Adrenal gland (tissue), 12 donors: Measurements from ENCODE around the gene DENND5B. TPM values are rescaled to one million over a fixed set of nuclear protein-coding genes. Genes with fewer than 3 reads are reported as not detected.

Source experiments
- DNase-seq, 7 donors: peaks; one replicate each; pipeline ENCODE4 v3.0.0-alpha.2; 2019 to 2020
- H3K27ac ChIP-seq, 5 donors: fragments of 200-600 bp; sonication (generic) in 4 of 5; 1 replicate in 3 of 5; 2 replicates in 2 of 5; pipeline versions ENCODE4 v1.5.1 to v1.8.0; 2016 to 2020; ENCODE audit warnings: mild to moderate bottlenecking in 1 of 5
- H3K27me3 ChIP-seq: fragments of 200-600 bp; 2 replicates; pipeline ENCODE4 v1.8.0; 2021
- H3K36me3 ChIP-seq, 2 donors: fragments of 200-600 bp; replicated peaks in 1 of 2; 1 replicate in 1 of 2; 2 replicates in 1 of 2; pipeline versions ENCODE4 v1.5.1 to v1.8.0; 2018 to 2022
- H3K4me1 ChIP-seq, 2 donors: fragments of 200-600 bp; replicated peaks in 1 of 2; 1 replicate in 1 of 2; 2 replicates in 1 of 2; pipeline versions ENCODE4 v1.5.1 to v1.8.0; 2018 to 2021
- H3K4me3 ChIP-seq, 4 donors: fragments of 200-600 bp; sonication (generic) in 3 of 4; one replicate each; pipeline ENCODE4 v1.5.1; 2016 to 2018
- H3K9me3 ChIP-seq, 3 donors: fragments of 200-600 bp; sonication (generic) in 1 of 3; replicated peaks in 1 of 3; 1 replicate in 2 of 3; 2 replicates in 1 of 3; pipeline versions ENCODE4 v1.5.1 to v1.8.0; 2016 to 2021
- CTCF ChIP-seq, 6 experiments: fragments of 450-650 bp in 4 of 6; fragments of 200-600 bp in 2 of 6; sonication (generic) in 1 of 6; IDR thresholded peaks; 1 replicate in 5 of 6; 2 replicates in 1 of 6; pipeline versions ENCODE4 v1.5.1 to v1.8.0; 2016 to 2021; ENCODE audit warnings: antibody characterized with exemption in 6 of 6, mild to moderate bottlenecking in 2 of 6, moderate library complexity in 1 of 6
- POLR2A ChIP-seq, 2 donors: fragments of 450-650 bp; IDR thresholded peaks; one replicate each; pipeline ENCODE4 v1.6.1; 2017; ENCODE audit warnings: antibody characterized with exemption in 2 of 2, mild to moderate bottlenecking in 2 of 2, moderate library complexity in 1 of 2
- WGBS, 4 donors: extraction: QIAGEN DNeasy Blood & Tissue Kit in 2 of 4; methylation state at CpG; one replicate each; pipeline versions ENCODE4 v1.1.5 to v1.1.7; 2013 to 2017; 5-methylcytosine and 5-hydroxymethylcytosine counted together
- intact Hi-C, 2 donors: fragments of 100-400 bp; cut with DNase I; formaldehyde crosslinking; loops; one replicate each; pipeline versions ENCODE4 v1.14.1 to v1.15.0; 2022 to 2023
- polyA plus RNA-seq, 3 donors: library from polyadenylated mRNA; stranded (reverse); fragments of 200-250 nt in 2 of 3; fragments of 350-450 nt in 1 of 3; fragmentation: Illumina TruSeq in 1 of 3; extraction: RNeasy Lipid Tissue Mini Kit (QIAGEN cat#74804) in 1 of 3; gene quantifications; one replicate each; pipeline ENCODE4 v1.2.3, GENCODE V29; 2013 to 2014
- total RNA-seq, 9 donors: library from RNA; depleted of rRNA in 4 of 9; stranded (reverse); fragments of >200 nt in 4 of 9; fragments of 120-200 nt in 1 of 9; fragmentation: NEBNext Ultra II Directional in 1 of 9; extraction: Animal tissue kit (Norgen Biotek cat#: 25700) in 1 of 9; gene quantifications; one replicate each; pipeline versions ENCODE4 v1.1.0 to v1.2.4, GENCODE V29; 2013 to 2023
- donor health status: healthy with polysubstance abuse.
- donor health status: Bipolar disorder and iron deficiency.
- donor health status: DM: yes; HTN: yes; CAD: no.
- donor health status: DM: no; HTN: no; CAD: no.
- donor health status: DM: no; HTN: no; CAD: no.
- donor health status: DM: yes; HTN: yes; CAD: no.

DENND5B gene
- total and polyA plus RNA-seq, 12 donors: 4.2 to 32.5 (median 23.0) TPM

- intact Hi-C loops: no loop called here
- no peak for TF ChIP-seq POLR2A (IDR thresholded peaks at IDR 0.05)
- no peak for TF ChIP-seq CTCF (IDR thresholded peaks at IDR 0.05)
- WGBS, 4 donors: 52 to 68% (median 60%) methylated on average over 1 of the region's 1 CpG
These were observed 59.0 kb downstream of the DENND5B start for GRCh38 chr12:31531893-31532292.

GRCh38 chr12:31528095-31528494, 62.8 kb downstream of the DENND5B start:
- no peaks in the 10 kb centered on the region for H3K9me3 ChIP-seq
- no peak for TF ChIP-seq CTCF (IDR thresholded peaks at IDR 0.05)
- TF ChIP-seq POLR2A (IDR thresholded peaks at IDR 0.05): no peak
- WGBS, 4 donors: 90 to 98% (median 92%) methylated on average over 7 of the region's 7 CpGs
- H3K4me3 ChIP-seq: no peak overlapping the region
- peaks cover 0 to 5% of the 10 kb centered on the region in 2 donors for H3K4me1 ChIP-seq
- no peak overlapping the region for H3K27ac ChIP-seq
- no peaks in the 10 kb centered on the region for H3K36me3 ChIP-seq
- intact Hi-C loops: no loop called here
- H3K27me3 ChIP-seq: no peaks in the 10 kb centered on the region
- DNase-seq: no peak

More at GRCh38 chr12:31531893-31532292, 59.0 kb downstream of the DENND5B start:
- Histone ChIP-seq H3K36me3 (no peaks in the 10 kb centered on the region), H3K9me3 (no peaks in the 10 kb centered on the region), H3K27ac (no peak overlapping the region), H3K4me1 (peaks cover 19 to 29% of the 10 kb centered on the region in 2 donors), H3K4me3 (no peak overlapping the region), H3K27me3 (no peaks in the 10 kb centered on the region)
- no peak for DNase-seq

- TF ChIP-seq CTCF (IDR thresholded peaks at IDR 0.05) (no peak), POLR2A (IDR thresholded peaks at IDR 0.05) (no peak)
- DNase-seq: no peak
- H3K4me1 ChIP-seq: no peaks in the 10 kb centered on the region
- H3K27me3 ChIP-seq: no peaks in the 10 kb centered on the region
- H3K36me3 ChIP-seq: no peaks in the 10 kb centered on the region
- no peak overlapping the region for H3K27ac ChIP-seq
- intact Hi-C loops: no loop called here
- H3K4me3 ChIP-seq: no peak overlapping the region
- H3K9me3 ChIP-seq: no peaks in the 10 kb centered on the region
- WGBS, 4 donors: 93 to 97% (median 95%) methylated on average over 4 of the region's 4 CpGs
These were observed 63.9 kb downstream of the DENND5B start for GRCh38 chr12:31527083-31527482.

- 58 to 76% (median 62%) methylated on average over 4 of the region's 4 CpGs for WGBS, 4 donors
- Histone ChIP-seq H3K27ac (no peak overlapping the region), H3K27me3 (no peaks in the 10 kb centered on the region), H3K4me3 (no peak overlapping the region), H3K36me3 (no peaks in the 10 kb centered on the region), H3K4me1 (no peaks in the 10 kb centered on the region), H3K9me3 (no peaks in the 10 kb centered on the region)
- TF ChIP-seq CTCF (IDR thresholded peaks at IDR 0.05): no peak
- no peak for TF ChIP-seq POLR2A (IDR thresholded peaks at IDR 0.05)
- no peak for DNase-seq
- intact Hi-C loops: no loop called here
These were observed 64.8 kb downstream of the DENND5B start for GRCh38 chr12:31526158-31526546.
